HCT116 (cell line): ENCODE results near the gene PCNP. TPM values are rescaled to one million over a fixed set of nuclear protein-coding genes. Genes with fewer than 3 reads are reported as not detected.

Source experiments
- ATAC-seq: fragments of 200-7000 bp; cut with Tn5 transposase; 2 replicates; pipeline ENCODE4 v1.9.1; 2020; ENCODE audit warnings: mild to moderate bottlenecking, moderate library complexity
- BruUV-seq: library from RNA; stranded (reverse); fragments of 400-500 nt; replicated peaks from 2 replicates; lab custom pipeline; 2021; lab: Mats Ljungman, UMichigan
- CTCF ChIA-PET: fragments of 300-600 bp; sonication (Branson Sonifier 250); formaldehyde crosslinking; loops from one replicate; lab custom pipeline; 2021; ENCODE audit warnings: antibody characterized with exemption; lab: Charles Lee
- POLR2A ChIA-PET: fragments of 300-600, 350-600 bp; sonication (Branson Sonifier 250); formaldehyde crosslinking; loops from one replicate; lab custom pipeline; 2021; ENCODE audit warnings: antibody characterized with exemption; lab: Charles Lee
- RAD21 ChIA-PET, 2 experiments: fragments of 300-600 bp; sonication (Branson Sonifier 250); formaldehyde crosslinking; loops; one replicate each; lab custom pipeline; 2023; ENCODE audit warnings: low total read pairs in 2 of 2; ENCODE audit not compliant: uncharacterized antibody in 2 of 2, unreplicated experiment in 2 of 2, low non-redundant PET in 1 of 2; lab: Charles Lee
- DNase-seq: peaks from one replicate; pipeline ENCODE4 v3.0.0-alpha.2; 2010; ENCODE audit warnings: low read depth, low spot score
- H2AFZ ChIP-seq: fragments of 200-600 bp; shearing (Covaris generic), sonication (generic); 2 replicates; pipeline ENCODE4 v1.6.1; 2017; ENCODE audit warnings: low read depth, mixed run types, mixed read lengths, antibody characterized with exemption, low read length; ENCODE audit not compliant: poor library complexity, severe bottlenecking
- H3K27ac ChIP-seq: 2 replicates; pipeline ENCODE4 v1.5.1; 2012; ENCODE audit warnings: low read depth, low read length
- H3K27me3 ChIP-seq: fragments of 200-600 bp; sonication (generic); 2 replicates; pipeline ENCODE4 v1.6.1; 2016; ENCODE audit warnings: mixed run types, low read length, mixed read lengths; ENCODE audit not compliant: insufficient read depth
- H3K36me3 ChIP-seq, 2 experiments: fragments of 200-500 bp in 1 of 2; fragments of 200-600 bp in 1 of 2; sonication (Bioruptor generic) in 1 of 2; sonication (generic) in 1 of 2; 2 replicates each; pipeline versions ENCODE4 v1.5.1 to v1.6.1; 2014 to 2016; ENCODE audit warnings: low read length in 2 of 2, inconsistent platforms in 1 of 2, mixed read lengths in 1 of 2, mixed run types in 1 of 2; ENCODE audit not compliant: insufficient read depth in 2 of 2, control insufficient read depth in 1 of 2
- H3K4me1 ChIP-seq, 2 experiments: fragments of 200-600 bp in 1 of 2; sonication (generic) in 1 of 2; 2 replicates each; pipeline versions ENCODE4 v1.5.1 to v1.6.1; 2012 to 2017; ENCODE audit warnings: low read length in 2 of 2, inconsistent platforms in 1 of 2, mild to moderate bottlenecking in 1 of 2, mixed read lengths in 1 of 2, mixed run types in 1 of 2, moderate library complexity in 1 of 2; ENCODE audit not compliant: insufficient read depth in 2 of 2, control insufficient read depth in 1 of 2
- H3K4me2 ChIP-seq: fragments of 200-600 bp; sonication (generic); 2 replicates; pipeline ENCODE4 v1.6.1; 2017; ENCODE audit warnings: mixed run types, low read length, mixed read lengths
- H3K4me3 ChIP-seq, 2 experiments: fragments of 200-600 bp in 1 of 2; sonication (generic) in 1 of 2; replicated peaks in 1 of 2; 2 replicates each; pipeline ENCODE4 v1.5.1; 2011 to 2016; ENCODE audit warnings: low read length in 2 of 2, control low read depth in 1 of 2, low read depth in 1 of 2, mild to moderate bottlenecking in 1 of 2, mixed read lengths in 1 of 2, mixed run types in 1 of 2
- H3K79me2 ChIP-seq: fragments of 200-600 bp; sonication (generic); 2 replicates; pipeline ENCODE4 v1.6.1; 2017; ENCODE audit warnings: mild to moderate bottlenecking, mixed run types, low read length, moderate library complexity, mixed read lengths; ENCODE audit not compliant: insufficient read depth
- H3K9ac ChIP-seq: fragments of 200-600 bp; sonication (generic); 2 replicates; pipeline ENCODE4 v1.6.1; 2016; ENCODE audit warnings: low read length, mixed read lengths
- H3K9me2 ChIP-seq: fragments of 200-600 bp; sonication (generic), shearing (Covaris generic); 2 replicates; pipeline ENCODE4 v1.6.1; 2017; ENCODE audit warnings: mixed run types, mild to moderate bottlenecking, moderate library complexity; ENCODE audit not compliant: insufficient read depth
- H3K9me3 ChIP-seq, 2 experiments: fragments of 200-500 bp in 1 of 2; fragments of 200-600 bp in 1 of 2; sonication (Bioruptor generic) in 1 of 2; sonication (generic) in 1 of 2; 2 replicates each; pipeline ENCODE4 v1.6.1; 2014 to 2017; ENCODE audit warnings: low read length in 2 of 2, mixed read lengths in 2 of 2, inconsistent platforms in 1 of 2, low read depth in 1 of 2, mild to moderate bottlenecking in 1 of 2, mixed run types in 1 of 2, moderate library complexity in 1 of 2; ENCODE audit not compliant: control insufficient read depth in 1 of 2, insufficient read depth in 1 of 2
- H4K20me1 ChIP-seq: fragments of 200-600 bp; sonication (generic), shearing (Covaris generic); 2 replicates; pipeline ENCODE4 v1.6.1; 2017; ENCODE audit warnings: mixed run types, mild to moderate bottlenecking, moderate library complexity; ENCODE audit not compliant: insufficient read depth
- ATF3 ChIP-seq: IDR thresholded peaks from 2 replicates; pipeline ENCODE4 v1.6.1; 2012
- CBX3 ChIP-seq: IDR thresholded peaks from 2 replicates; pipeline ENCODE4 v1.6.1; 2012; ENCODE audit warnings: low read depth
- CEBPB ChIP-seq: IDR thresholded peaks from 2 replicates; pipeline ENCODE4 v1.6.1; 2012; ENCODE audit warnings: low read depth
- CTCF ChIP-seq, 3 experiments: fragments of 200-600 bp in 1 of 3; sonication (generic) in 1 of 3; IDR thresholded peaks in 2 of 3; conservative IDR thresholded peaks in 1 of 3; 2 replicates each; pipeline ENCODE4 v1.5.1; 2012 to 2017; ENCODE audit warnings: low read depth in 2 of 3, low read length in 2 of 3, antibody characterized with exemption in 1 of 3, borderline replicate concordance in 1 of 3, control low read depth in 1 of 3, mild to moderate bottlenecking in 1 of 3, mixed read lengths in 1 of 3, mixed run types in 1 of 3, moderate library complexity in 1 of 3; ENCODE audit not compliant: insufficient read depth in 1 of 3
- EGR1 ChIP-seq: IDR thresholded peaks from 2 replicates; pipeline ENCODE4 v1.6.1; 2012; ENCODE audit warnings: low read depth
- ELF1 ChIP-seq: IDR thresholded peaks from 2 replicates; pipeline ENCODE4 v1.6.1; 2012; ENCODE audit warnings: low read depth, borderline replicate concordance
- EZH2 ChIP-seq: fragments of 200-600 bp; sonication (generic); IDR thresholded peaks from 2 replicates; pipeline ENCODE4 v1.6.1; 2017; ENCODE audit warnings: antibody characterized with exemption, mixed run types
- JUND ChIP-seq: IDR thresholded peaks from 2 replicates; pipeline ENCODE4 v1.6.1; 2012
- POLR2A ChIP-seq: IDR thresholded peaks from 2 replicates; pipeline ENCODE4 v1.7.0; 2011; ENCODE audit warnings: borderline replicate concordance; ENCODE audit not compliant: insufficient read depth, insufficient read length; ENCODE audit errors: extremely low read depth
- RAD21 ChIP-seq: IDR thresholded peaks from 2 replicates; pipeline ENCODE4 v1.6.1; 2012; ENCODE audit warnings: low read depth, mild to moderate bottlenecking
- SP1 ChIP-seq: IDR thresholded peaks from 2 replicates; pipeline ENCODE4 v1.6.1; 2012; ENCODE audit warnings: low read depth
- SRF ChIP-seq: IDR thresholded peaks from 2 replicates; pipeline ENCODE4 v1.6.1; 2012; ENCODE audit warnings: low read depth
- YY1 ChIP-seq: IDR thresholded peaks from 2 replicates; pipeline ENCODE4 v1.6.1; 2011; ENCODE audit warnings: low read length, low read depth, moderate library complexity, mild to moderate bottlenecking; ENCODE audit not compliant: insufficient replicate concordance; ENCODE audit errors: extremely low read depth
- ZBTB33 ChIP-seq: IDR thresholded peaks from 2 replicates; pipeline ENCODE4 v1.6.1; 2011; ENCODE audit warnings: mild to moderate bottlenecking, low read length, moderate library complexity; ENCODE audit not compliant: insufficient replicate concordance; ENCODE audit errors: extremely low read depth
- ZFX ChIP-seq: fragments of 450-650 bp; IDR thresholded peaks from 2 replicates; pipeline ENCODE4 v1.6.1; 2017
- intact Hi-C: fragments of 100-400 bp; cut with micrococcal nuclease; formaldehyde crosslinking; loops from 2 replicates; pipeline ENCODE4 v1.10.0; 2022
- total RNA-seq: library from RNA; stranded (reverse); gene quantifications from one replicate; pipeline ENCODE4 v1.2.1, GENCODE V29; 2021; ENCODE audit not compliant: unreplicated experiment
- TF ChIP-seq, protein P1 (sequence below): IDR thresholded peaks from 2 replicates; pipeline ENCODE4 v1.6.1; 2012
- TF ChIP-seq, protein P2 (sequence below): IDR thresholded peaks from 2 replicates; pipeline ENCODE4 v1.6.1; 2012; ENCODE audit warnings: low read depth

The PCNP gene
- total RNA-seq, 1 experiment from 2014 or later, result 177 TPM

GRCh38 chr3:101642441-101642840, 68.5 kb downstream of the PCNP start (continued):
- TF ChIP-seq, protein P1, sequence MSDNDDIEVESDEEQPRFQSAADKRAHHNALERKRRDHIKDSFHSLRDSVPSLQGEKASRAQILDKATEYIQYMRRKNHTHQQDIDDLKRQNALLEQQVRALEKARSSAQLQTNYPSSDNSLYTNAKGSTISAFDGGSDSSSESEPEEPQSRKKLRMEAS, result no peak
- no peak for TF ChIP-seq ZBTB33

DNA sequence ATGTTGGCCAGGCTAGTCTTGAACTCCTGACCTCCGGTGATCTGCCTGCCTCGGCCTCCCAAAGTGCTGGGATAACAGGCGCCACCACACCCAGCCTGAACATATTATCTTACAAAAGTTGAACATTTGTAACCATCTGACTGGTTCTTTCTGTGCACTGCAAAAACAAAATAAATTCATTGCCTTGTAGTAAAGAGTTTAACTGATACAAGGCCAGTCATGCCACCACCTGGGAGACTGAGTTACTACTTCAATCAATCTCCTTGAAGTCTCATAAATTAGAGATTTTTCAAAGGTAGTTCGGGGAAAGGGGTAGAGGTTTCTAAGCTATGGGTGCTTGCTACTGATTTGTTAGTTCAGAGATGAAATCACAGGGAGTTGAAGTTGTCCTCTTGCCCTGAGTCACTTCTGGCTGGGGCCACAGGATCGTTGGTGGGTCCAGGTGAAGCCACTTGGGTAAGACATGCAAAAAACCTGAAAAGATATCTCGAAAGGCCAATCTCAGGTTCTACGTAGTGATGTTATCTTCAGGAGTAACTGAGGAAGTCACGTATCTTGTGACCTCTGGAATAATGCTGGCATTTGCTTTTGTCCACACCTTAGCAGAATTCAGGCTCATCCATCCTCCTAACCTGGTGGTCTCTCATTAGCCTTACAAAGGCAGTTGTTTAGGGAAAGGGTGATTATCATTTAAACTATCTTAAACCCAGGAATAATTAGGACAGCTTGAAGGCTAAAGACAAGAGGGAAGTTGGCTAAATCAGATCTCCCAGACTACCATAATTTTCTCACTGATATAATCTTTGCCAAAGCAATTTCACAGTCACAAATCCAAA, 69.2 kb downstream of the PCNP start:
- H2AFZ ChIP-seq, result no peak overlapping the region
- intact Hi-C loops, result no loop called here
- H3K9me2 ChIP-seq, result no peaks in the 10 kb centered on the region
- ChIA-PET RAD21 (no interaction called here), POLR2A (no interaction called here), CTCF (no interaction called here)
- peaks cover 0 to 14% of the 10 kb centered on the region in 2 experiments; a peak in 2 of 4 replicates for H3K4me1 ChIP-seq
- no peak for ATAC-seq
- BruUV-seq, result no TSS peak
- no peak overlapping the region for H3K4me3 ChIP-seq
- H3K79me2 ChIP-seq, result no peaks in the 10 kb centered on the region
- DNase-seq, result no peak
- H3K36me3 ChIP-seq, result no peaks in the 10 kb centered on the region
- H3K9ac ChIP-seq, result no peak overlapping the region
- no peaks in the 10 kb centered on the region for H3K27me3 ChIP-seq
- H3K4me2 ChIP-seq, result no peak overlapping the region
- no peaks in the 10 kb centered on the region for H3K9me3 ChIP-seq
- no peaks in the 10 kb centered on the region for H4K20me1 ChIP-seq
- no peak overlapping the region for H3K27ac ChIP-seq
- TF ChIP-seq SRF (no peak), ELF1 (no peak), SP1 (no peak), RAD21 (no peak), CEBPB (no peak), ZFX (no peak), ATF3 (no peak), YY1 (no peak), CBX3 (no peak), POLR2A (no peak), CTCF (IDR thresholded peaks at IDR 0.05 in 2 of 3, conservative IDR thresholded peaks at IDR 0.05 in 1 of 3; ENCODE audit: borderline replicate concordance in 1 of 3, insufficient read depth in 1 of 3, low read depth in 2 of 3, low read length in 2 of 3) (no peak), JUND (no peak), EZH2 (no peak), EGR1 (no peak)
- TF ChIP-seq, protein P2, sequence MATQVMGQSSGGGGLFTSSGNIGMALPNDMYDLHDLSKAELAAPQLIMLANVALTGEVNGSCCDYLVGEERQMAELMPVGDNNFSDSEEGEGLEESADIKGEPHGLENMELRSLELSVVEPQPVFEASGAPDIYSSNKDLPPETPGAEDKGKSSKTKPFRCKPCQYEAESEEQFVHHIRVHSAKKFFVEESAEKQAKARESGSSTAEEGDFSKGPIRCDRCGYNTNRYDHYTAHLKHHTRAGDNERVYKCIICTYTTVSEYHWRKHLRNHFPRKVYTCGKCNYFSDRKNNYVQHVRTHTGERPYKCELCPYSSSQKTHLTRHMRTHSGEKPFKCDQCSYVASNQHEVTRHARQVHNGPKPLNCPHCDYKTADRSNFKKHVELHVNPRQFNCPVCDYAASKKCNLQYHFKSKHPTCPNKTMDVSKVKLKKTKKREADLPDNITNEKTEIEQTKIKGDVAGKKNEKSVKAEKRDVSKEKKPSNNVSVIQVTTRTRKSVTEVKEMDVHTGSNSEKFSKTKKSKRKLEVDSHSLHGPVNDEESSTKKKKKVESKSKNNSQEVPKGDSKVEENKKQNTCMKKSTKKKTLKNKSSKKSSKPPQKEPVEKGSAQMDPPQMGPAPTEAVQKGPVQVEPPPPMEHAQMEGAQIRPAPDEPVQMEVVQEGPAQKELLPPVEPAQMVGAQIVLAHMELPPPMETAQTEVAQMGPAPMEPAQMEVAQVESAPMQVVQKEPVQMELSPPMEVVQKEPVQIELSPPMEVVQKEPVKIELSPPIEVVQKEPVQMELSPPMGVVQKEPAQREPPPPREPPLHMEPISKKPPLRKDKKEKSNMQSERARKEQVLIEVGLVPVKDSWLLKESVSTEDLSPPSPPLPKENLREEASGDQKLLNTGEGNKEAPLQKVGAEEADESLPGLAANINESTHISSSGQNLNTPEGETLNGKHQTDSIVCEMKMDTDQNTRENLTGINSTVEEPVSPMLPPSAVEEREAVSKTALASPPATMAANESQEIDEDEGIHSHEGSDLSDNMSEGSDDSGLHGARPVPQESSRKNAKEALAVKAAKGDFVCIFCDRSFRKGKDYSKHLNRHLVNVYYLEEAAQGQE, result no peak
- TF ChIP-seq, protein P1, result no peak
